HL-60/S4 treated with retinoic acid at 250 ng/mL for 4 days and 3 days (cell line): ENCODE data around the gene MAG.

ENCODE experiments used
- in situ Hi-C: fragments of 300-500 bp; cut with MboI; formaldehyde crosslinking; loops from 2 replicates; pipeline ENCODE4 v1.7.0; 2022; ENCODE audit warnings: low sequenced_read_pairs

MAG gene

GRCh38 chr19:35264268-35265125, 27.5 kb upstream of the MAG start:
- in situ Hi-C loops: no loop called here

GRCh38 chr19:35265126-35265899, 26.6 kb upstream of the MAG start:
- in situ Hi-C loops: no loop called here

GRCh38 chr19:35265900-35266519, 26.0 kb upstream of the MAG start:
- in situ Hi-C loops: no loop called here

- in situ Hi-C loops: no loop called here
Observed at GRCh38 chr19:35266520-35267352, 25.2 kb upstream of the MAG start.

- in situ Hi-C loops: no loop called here
Observed at GRCh38 chr19:35267353-35267817, 24.6 kb upstream of the MAG start.

GRCh38 chr19:35267818-35268535, 24.0 kb upstream of the MAG start:
- in situ Hi-C loops: no loop called here

GRCh38 chr19:35268536-35269437, 23.2 kb upstream of the MAG start, which contains the start of gene USF2:
TSS of gene USF2 (plus strand) at chr19:35268962. CDS start at chr19:35269102, 140 bp downstream.
- in situ Hi-C loops: no loop called here

- in situ Hi-C loops: no loop called here
Observed at GRCh38 chr19:35269438-35270117, 22.4 kb upstream of the MAG start.

- in situ Hi-C loops: no loop called here
Observed at GRCh38 chr19:35270381-35270811, 21.6 kb upstream of the MAG start.

- in situ Hi-C loops: no loop called here
Observed at GRCh38 chr19:35271546-35271945, 20.4 kb upstream of the MAG start.

- in situ Hi-C loops: no loop called here
Observed at GRCh38 chr19:35272122-35272719, 19.7 kb upstream of the MAG start.

- in situ Hi-C loops: no loop called here
Observed at GRCh38 chr19:35272954-35273649, 18.9 kb upstream of the MAG start.

- in situ Hi-C loops: no loop called here
Observed at GRCh38 chr19:35273686-35274259, 18.2 kb upstream of the MAG start.

- in situ Hi-C loops: no loop called here
Observed at GRCh38 chr19:35274323-35274722, 17.6 kb upstream of the MAG start.

- in situ Hi-C loops: no loop called here
Observed at GRCh38 chr19:35276706-35277281, 15.2 kb upstream of the MAG start.

GRCh38 chr19:35278578-35279284, 13.2 kb upstream of the MAG start:
- in situ Hi-C loops: no loop called here
